ENCODE measurements around the gene CALM3. TPM values are rescaled to one million over a fixed set of nuclear protein-coding genes. Genes with fewer than 3 reads are reported as not detected.
"Not testable (repeated sequence)": the region's sequence is repeated elsewhere in the genome, so short reads cannot be mapped to it uniquely, and the experiment has no call there.

Gene CALM3
- polyA plus RNA-seq, 1 of the 3 experiments (the other 2 are of a cell fraction) = 495 TPM

DNA sequence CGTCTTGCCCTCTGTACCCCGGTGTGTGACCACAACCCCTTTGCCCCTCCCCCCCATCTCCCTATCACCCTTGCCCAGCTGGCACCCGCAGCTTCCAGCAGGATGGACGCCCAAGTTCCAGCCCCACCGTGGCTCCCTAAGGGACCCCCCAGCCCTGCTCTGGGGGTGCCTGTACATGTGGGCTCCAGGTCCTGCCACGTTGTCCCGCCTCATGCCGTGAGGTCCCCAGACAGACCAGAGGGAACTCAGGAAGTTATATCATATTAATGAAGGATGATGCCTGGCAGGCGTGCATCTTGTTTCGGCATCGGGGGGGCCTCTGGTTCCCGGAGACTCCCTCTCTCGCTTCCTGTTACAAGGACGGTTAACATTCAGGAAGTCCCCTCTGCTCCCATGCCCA is 25.3 kb downstream of the CALM3 start (continued):
- TF ChIP-seq, protein P1, sequence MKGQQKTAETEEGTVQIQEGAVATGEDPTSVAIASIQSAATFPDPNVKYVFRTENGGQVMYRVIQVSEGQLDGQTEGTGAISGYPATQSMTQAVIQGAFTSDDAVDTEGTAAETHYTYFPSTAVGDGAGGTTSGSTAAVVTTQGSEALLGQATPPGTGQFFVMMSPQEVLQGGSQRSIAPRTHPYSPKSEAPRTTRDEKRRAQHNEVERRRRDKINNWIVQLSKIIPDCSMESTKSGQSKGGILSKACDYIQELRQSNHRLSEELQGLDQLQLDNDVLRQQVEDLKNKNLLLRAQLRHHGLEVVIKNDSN (IDR thresholded peaks at IDR 0.05; ENCODE audit: borderline replicate concordance, low read depth) = no peak
- TF ChIP-seq EZH2phosphoT487 (IDR thresholded peaks at IDR 0.05; ENCODE audit: borderline replicate concordance, low read depth) (no peak), NFIC (IDR thresholded peaks at IDR 0.05; ENCODE audit: borderline replicate concordance) (no peak), MXI1 (IDR thresholded peaks at IDR 0.05; ENCODE audit: low read depth, low read length) (peak; percentile 54; the same call in 1 of the 2 replicates)
- TF ChIP-seq, protein P2, sequence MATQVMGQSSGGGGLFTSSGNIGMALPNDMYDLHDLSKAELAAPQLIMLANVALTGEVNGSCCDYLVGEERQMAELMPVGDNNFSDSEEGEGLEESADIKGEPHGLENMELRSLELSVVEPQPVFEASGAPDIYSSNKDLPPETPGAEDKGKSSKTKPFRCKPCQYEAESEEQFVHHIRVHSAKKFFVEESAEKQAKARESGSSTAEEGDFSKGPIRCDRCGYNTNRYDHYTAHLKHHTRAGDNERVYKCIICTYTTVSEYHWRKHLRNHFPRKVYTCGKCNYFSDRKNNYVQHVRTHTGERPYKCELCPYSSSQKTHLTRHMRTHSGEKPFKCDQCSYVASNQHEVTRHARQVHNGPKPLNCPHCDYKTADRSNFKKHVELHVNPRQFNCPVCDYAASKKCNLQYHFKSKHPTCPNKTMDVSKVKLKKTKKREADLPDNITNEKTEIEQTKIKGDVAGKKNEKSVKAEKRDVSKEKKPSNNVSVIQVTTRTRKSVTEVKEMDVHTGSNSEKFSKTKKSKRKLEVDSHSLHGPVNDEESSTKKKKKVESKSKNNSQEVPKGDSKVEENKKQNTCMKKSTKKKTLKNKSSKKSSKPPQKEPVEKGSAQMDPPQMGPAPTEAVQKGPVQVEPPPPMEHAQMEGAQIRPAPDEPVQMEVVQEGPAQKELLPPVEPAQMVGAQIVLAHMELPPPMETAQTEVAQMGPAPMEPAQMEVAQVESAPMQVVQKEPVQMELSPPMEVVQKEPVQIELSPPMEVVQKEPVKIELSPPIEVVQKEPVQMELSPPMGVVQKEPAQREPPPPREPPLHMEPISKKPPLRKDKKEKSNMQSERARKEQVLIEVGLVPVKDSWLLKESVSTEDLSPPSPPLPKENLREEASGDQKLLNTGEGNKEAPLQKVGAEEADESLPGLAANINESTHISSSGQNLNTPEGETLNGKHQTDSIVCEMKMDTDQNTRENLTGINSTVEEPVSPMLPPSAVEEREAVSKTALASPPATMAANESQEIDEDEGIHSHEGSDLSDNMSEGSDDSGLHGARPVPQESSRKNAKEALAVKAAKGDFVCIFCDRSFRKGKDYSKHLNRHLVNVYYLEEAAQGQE (IDR thresholded peaks at IDR 0.05; ENCODE audit: low read depth, low read length) = no peak

DNA sequence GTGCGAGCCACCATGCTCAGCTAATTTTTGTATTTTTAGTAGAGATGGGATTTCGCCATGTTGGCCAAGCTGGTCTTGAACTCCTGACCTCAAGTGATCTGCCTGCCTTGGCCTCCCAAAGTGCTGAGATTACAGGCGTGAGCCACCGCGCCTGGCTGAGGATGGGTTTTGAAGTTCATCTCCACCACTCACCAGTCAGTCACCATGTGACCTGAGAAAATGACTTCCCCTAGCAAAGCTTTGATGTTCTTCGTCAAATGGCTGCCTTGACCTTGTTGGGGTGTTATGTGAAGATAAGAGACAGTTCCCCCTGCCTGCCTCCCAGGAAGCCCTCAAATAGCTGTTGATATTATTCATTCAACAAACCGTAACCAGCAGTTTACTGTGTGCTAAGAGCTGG is 27.8 kb downstream of the CALM3 start:
- CTCF ChIA-PET = interaction anchor here (1.0 to 6.2 kb wide), 2 partner anchors 34 to 76 kb away, joined by 3 to 52 read pairs; partner anchors contain the start of gene DACT3
- H3K36me3 ChIP-seq (replicated peaks in 1 of 2; ENCODE audit: control insufficient read depth in 1 of 2, insufficient read depth in 2 of 2, low read length in 1 of 2); H3K4me2 ChIP-seq; H3K27me3 ChIP-seq (ENCODE audit: insufficient read depth); DNase-seq; H4K20me1 ChIP-seq (ENCODE audit: insufficient read depth); H3K9me2 ChIP-seq; H2AFZ ChIP-seq (ENCODE audit: low read depth); H3K79me2 ChIP-seq (ENCODE audit: insufficient read depth); H3K9me3 ChIP-seq; H3K4me3 ChIP-seq (ENCODE audit: low read depth in 2 of 2, low read length in 1 of 2); H3K9ac ChIP-seq: not testable (repeated sequence)
- WGBS (ENCODE audit: low lambda C conversion rate) = 99% methylated on average over 7 of the region's 7 CpGs
- POLR2A ChIA-PET = interaction anchor here (0.6 to 9.6 kb wide), 4 partner anchors 8 to 227 kb away, joined by 4 to 100 read pairs (median 25); no protein-coding TSS in a partner anchor
- peaks cover 28 to 77% of the 10 kb centered on the region in 2 experiments for H3K4me1 ChIP-seq (ENCODE audit: control insufficient read depth in 1 of 2, insufficient read depth in 2 of 2, low read depth in 1 of 2, low read length in 1 of 2)
- H3K27ac ChIP-seq (ENCODE audit: low read depth in 2 of 2, low read length in 1 of 2) = peak overlapping the region in 1 of 2 experiments; percentile 96; a peak in 2 of 4 replicates
- peaks cover 14% of the 10 kb centered on the region for H3F3A ChIP-seq (replicated peaks; ENCODE audit: insufficient read depth)

DNA sequence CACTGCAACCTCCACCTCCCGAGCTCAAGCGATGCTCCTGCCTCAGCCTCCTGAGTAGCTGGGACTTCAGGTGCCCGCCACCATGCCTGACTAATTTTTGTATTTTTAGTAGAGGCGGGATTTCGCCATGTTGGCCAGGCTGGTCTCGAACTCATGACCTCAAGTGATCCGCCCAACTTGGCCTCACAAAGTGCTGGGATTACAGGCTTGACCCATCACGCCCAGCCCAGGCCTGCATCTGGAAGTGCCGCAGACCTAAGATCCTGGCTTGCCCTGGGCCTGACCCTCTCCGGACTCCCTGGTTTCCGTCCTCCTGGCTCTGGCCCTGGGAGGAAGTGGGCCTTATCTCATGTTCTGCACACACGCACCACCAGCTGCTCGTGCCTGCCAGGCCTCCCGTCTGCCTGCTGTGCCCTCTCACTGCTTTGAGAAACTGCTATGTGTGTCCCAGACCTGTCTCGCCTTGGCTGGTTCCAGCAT is 28.5 kb downstream of the CALM3 start:
- POLR2A ChIA-PET = interaction anchor here (0.7 to 9.6 kb wide), 7 partner anchors 8 to 55 kb away, joined by 3 to 100 read pairs (median 10); partner anchors contain the start of gene DACT3
- H2AFZ ChIP-seq (ENCODE audit: low read depth) = no peak overlapping the region
- H3K36me3 ChIP-seq (replicated peaks in 1 of 2; ENCODE audit: control insufficient read depth in 1 of 2, insufficient read depth in 2 of 2, low read length in 1 of 2) = no peaks in the 10 kb centered on the region
- H3K9me2 ChIP-seq = no peaks in the 10 kb centered on the region
- no peaks in the 10 kb centered on the region for H4K20me1 ChIP-seq (ENCODE audit: insufficient read depth)
- no peaks in the 10 kb centered on the region for H3K9me3 ChIP-seq
- H3K79me2 ChIP-seq (ENCODE audit: insufficient read depth) = no peaks in the 10 kb centered on the region
- peaks cover 10% of the 10 kb centered on the region for H3F3A ChIP-seq (replicated peaks; ENCODE audit: insufficient read depth)
- peaks cover 28 to 75% of the 10 kb centered on the region in 2 experiments for H3K4me1 ChIP-seq (ENCODE audit: control insufficient read depth in 1 of 2, insufficient read depth in 2 of 2, low read depth in 1 of 2, low read length in 1 of 2)
- CTCF ChIA-PET = interaction anchor here (6.2 to 8.3 kb wide), 2 partner anchors 32 to 33 kb away, joined by 52 to 106 read pairs; partner anchors contain the start of gene DACT3
- H3K4me2 ChIP-seq = no peak overlapping the region
- no peaks in the 10 kb centered on the region for H3K27me3 ChIP-seq (ENCODE audit: insufficient read depth)
- peak; percentile 87 for DNase-seq
- WGBS (ENCODE audit: low lambda C conversion rate) = 85% methylated on average over 9 of the region's 15 CpGs
- H3K9ac ChIP-seq = no peak overlapping the region
- no peak overlapping the region for H3K4me3 ChIP-seq (ENCODE audit: low read depth in 2 of 2, low read length in 1 of 2)
- peak overlapping the region in 1 of 2 experiments; percentile 96; a peak in 3 of 4 replicates for H3K27ac ChIP-seq (ENCODE audit: low read depth in 2 of 2, low read length in 1 of 2)
- no peak for TF ChIP-seq FOSL2 (IDR thresholded peaks at IDR 0.05; ENCODE audit: borderline replicate concordance, low read depth)
- TF ChIP-seq, protein P1 (IDR thresholded peaks at IDR 0.05; ENCODE audit: borderline replicate concordance, low read depth) = no peak
- TF ChIP-seq SIN3A (IDR thresholded peaks at IDR 0.05; ENCODE audit: borderline replicate concordance, low read depth, low read length) = no peak
- TF ChIP-seq MXI1 (IDR thresholded peaks at IDR 0.05; ENCODE audit: low read depth, low read length) = peak; percentile 84
- TF ChIP-seq EP300 (IDR thresholded peaks at IDR 0.05; ENCODE audit: borderline replicate concordance in 1 of 2, low read depth in 1 of 2, low read length in 1 of 2) = peak in 1 of 2 experiments; percentile 98; a peak in 2 of 4 replicates
- TF ChIP-seq FOXM1 (IDR thresholded peaks at IDR 0.05; ENCODE audit: low read depth) = no peak
- TF ChIP-seq MEF2A (IDR thresholded peaks at IDR 0.05; ENCODE audit: borderline replicate concordance, low read depth) = no peak
- no peak for TF ChIP-seq TAF1 (IDR thresholded peaks at IDR 0.05; ENCODE audit: borderline replicate concordance, low read depth, low read length)
- TF ChIP-seq RAD21 (IDR thresholded peaks at IDR 0.05; ENCODE audit: low read length) = peak; percentile 36; the same call in 1 of the 2 replicates
- TF ChIP-seq GATA2 (CRISPR knock-in tag; IDR thresholded peaks at IDR 0.05) = peak; percentile 97
- TF ChIP-seq RCOR1 (IDR thresholded peaks at IDR 0.05; ENCODE audit: low read length) = peak; percentile 70; the same call in 1 of the 2 replicates
- TF ChIP-seq CHD2 (IDR thresholded peaks at IDR 0.05; ENCODE audit: low read length, partially characterized antibody) = peak; percentile 90
- no peak for TF ChIP-seq RXRA (IDR thresholded peaks at IDR 0.05; ENCODE audit: borderline replicate concordance, low read depth)
- TF ChIP-seq, protein P3, sequence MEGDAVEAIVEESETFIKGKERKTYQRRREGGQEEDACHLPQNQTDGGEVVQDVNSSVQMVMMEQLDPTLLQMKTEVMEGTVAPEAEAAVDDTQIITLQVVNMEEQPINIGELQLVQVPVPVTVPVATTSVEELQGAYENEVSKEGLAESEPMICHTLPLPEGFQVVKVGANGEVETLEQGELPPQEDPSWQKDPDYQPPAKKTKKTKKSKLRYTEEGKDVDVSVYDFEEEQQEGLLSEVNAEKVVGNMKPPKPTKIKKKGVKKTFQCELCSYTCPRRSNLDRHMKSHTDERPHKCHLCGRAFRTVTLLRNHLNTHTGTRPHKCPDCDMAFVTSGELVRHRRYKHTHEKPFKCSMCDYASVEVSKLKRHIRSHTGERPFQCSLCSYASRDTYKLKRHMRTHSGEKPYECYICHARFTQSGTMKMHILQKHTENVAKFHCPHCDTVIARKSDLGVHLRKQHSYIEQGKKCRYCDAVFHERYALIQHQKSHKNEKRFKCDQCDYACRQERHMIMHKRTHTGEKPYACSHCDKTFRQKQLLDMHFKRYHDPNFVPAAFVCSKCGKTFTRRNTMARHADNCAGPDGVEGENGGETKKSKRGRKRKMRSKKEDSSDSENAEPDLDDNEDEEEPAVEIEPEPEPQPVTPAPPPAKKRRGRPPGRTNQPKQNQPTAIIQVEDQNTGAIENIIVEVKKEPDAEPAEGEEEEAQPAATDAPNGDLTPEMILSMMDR (IDR thresholded peaks at IDR 0.05) = no peak
